HEK293T (cell line): ENCODE data around the gene KCNMA1.

Experiments used
- FOXK2 ChIP-seq: fragments of 450-650 bp; IDR thresholded peaks from 2 replicates; pipeline ENCODE4 v1.6.1; 2016; ENCODE audit warnings: mild to moderate bottlenecking
- SUZ12 ChIP-seq: fragments of 450-650 bp; IDR thresholded peaks from 2 replicates; pipeline ENCODE4 v1.6.1; 2016; ENCODE audit warnings: mild to moderate bottlenecking

DNA sequence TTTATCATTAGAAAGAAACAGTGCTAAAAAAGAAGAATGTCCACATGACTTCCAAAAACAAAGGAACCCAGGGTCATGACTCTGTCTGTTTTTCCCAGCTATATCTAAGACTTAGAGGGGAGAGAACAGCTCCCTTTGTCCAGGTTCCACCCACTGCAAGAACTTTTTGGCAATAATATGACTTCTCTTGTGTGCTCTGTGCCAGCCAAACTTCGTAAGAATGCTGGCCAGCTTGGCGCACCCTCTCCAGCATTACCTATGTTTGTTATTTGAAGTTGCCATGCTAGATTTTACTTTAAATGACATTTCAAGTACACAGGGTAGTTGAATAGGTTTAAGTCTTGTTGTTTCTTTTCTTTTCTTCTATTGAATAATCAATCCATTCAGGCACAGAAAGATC is 371.4 kb downstream of the KCNMA1 start:
- TF ChIP-seq SUZ12: no peak
- TF ChIP-seq FOXK2: no peak
